Skeletal muscle tissue (tissue), 4 donors: Measurements from ENCODE around the gene TLCD3A. TPM values are rescaled to one million over a fixed set of nuclear protein-coding genes. Genes with fewer than 3 reads are reported as not detected.
"Not testable (repeated sequence)": the region's sequence is repeated elsewhere in the genome, so short reads cannot be mapped to it uniquely, and the experiment has no call there.

Experiments used
- H3K27ac ChIP-seq: one replicate; pipeline ENCODE4 v1.7.0; 2013; ENCODE audit warnings: mild to moderate bottlenecking, low read depth, low read length, inconsistent platforms
- H3K27me3 ChIP-seq, 3 donors: one replicate each; pipeline ENCODE4 v1.7.0; 2013; ENCODE audit warnings: low read length in 3 of 3; ENCODE audit not compliant: control insufficient read depth in 3 of 3, insufficient read depth in 3 of 3
- H3K36me3 ChIP-seq, 3 donors: one replicate each; pipeline ENCODE4 v1.7.0; 2013; ENCODE audit warnings: low read length in 3 of 3; ENCODE audit not compliant: control insufficient read depth in 3 of 3, insufficient read depth in 3 of 3
- H3K4me1 ChIP-seq, 3 donors: one replicate each; pipeline ENCODE4 v1.7.0; 2013; ENCODE audit warnings: low read length in 3 of 3, mild to moderate bottlenecking in 3 of 3; ENCODE audit not compliant: control insufficient read depth in 3 of 3, insufficient read depth in 3 of 3
- H3K4me3 ChIP-seq, 3 donors: one replicate each; pipeline ENCODE4 v1.7.0; 2013; ENCODE audit warnings: low read length in 3 of 3
- H3K9ac ChIP-seq, 3 donors: one replicate each; pipeline ENCODE4 v1.7.0; 2013; ENCODE audit warnings: low read length in 3 of 3, mild to moderate bottlenecking in 3 of 3, moderate library complexity in 2 of 3, low read depth in 1 of 3
- H3K9me3 ChIP-seq, 3 donors: one replicate each; pipeline ENCODE4 v1.7.0; 2013; ENCODE audit warnings: low read length in 3 of 3; ENCODE audit not compliant: control insufficient read depth in 3 of 3
- total RNA-seq: library from RNA; depleted of rRNA; stranded (reverse); fragments of >200 nt; gene quantifications from one replicate; pipeline ENCODE4 v1.2.3, GENCODE V29; 2014
- donor health status: Osteomylitis.

TLCD3A gene
- total RNA-seq, 1 donor from 2014 or later = 14.6 TPM

DNA sequence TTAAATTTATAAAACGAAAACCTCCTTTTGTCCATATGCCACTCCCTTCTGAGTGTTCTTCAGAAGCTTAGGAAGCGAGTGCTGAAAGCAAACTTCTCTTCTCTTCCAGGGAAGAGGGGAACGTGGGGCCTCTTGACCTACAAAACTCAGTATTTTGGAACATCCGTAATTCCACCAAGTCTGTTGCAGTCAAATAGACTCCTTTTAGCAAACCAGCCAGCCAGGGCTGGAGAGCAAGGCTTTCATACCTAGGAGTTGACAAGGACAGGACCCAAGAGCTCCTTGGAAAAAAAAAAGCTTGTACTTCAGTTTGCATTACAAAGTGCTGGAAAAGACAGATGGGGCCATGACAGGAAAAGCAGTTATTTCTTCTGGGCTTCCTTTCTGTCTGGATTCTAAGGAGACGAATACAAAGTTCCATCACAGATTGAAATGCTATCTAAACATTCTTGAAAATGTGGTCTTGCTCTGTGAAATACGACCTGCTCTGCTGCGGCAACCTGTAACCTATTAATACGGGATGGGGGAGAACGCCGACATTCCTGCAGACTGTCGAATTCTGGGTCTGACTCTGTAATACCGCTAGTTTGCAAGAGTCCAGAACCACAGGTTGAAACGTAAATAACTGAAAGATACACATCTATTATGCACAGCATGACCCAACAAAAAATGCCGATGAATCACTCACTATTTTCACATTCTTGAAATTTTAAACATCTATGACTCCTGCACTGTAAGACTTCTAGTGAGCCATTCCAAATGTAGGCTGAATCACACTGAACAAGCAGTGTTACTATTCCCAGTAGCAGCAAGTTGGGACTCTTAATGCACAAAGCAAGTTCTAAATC is 38.4 kb upstream of the TLCD3A start:
- Histone ChIP-seq H3K36me3 (peaks cover 27 to 49% (median 41%) of the 10 kb centered on the region in 3 donors), H3K27me3 (no peaks in the 10 kb centered on the region), H3K9me3 (no peaks in the 10 kb centered on the region), H3K9ac (no peak overlapping the region), H3K27ac (no peak overlapping the region), H3K4me1 (peaks cover 0 to 9% (median 4%) of the 10 kb centered on the region in 3 donors), H3K4me3 (no peak overlapping the region)

DNA sequence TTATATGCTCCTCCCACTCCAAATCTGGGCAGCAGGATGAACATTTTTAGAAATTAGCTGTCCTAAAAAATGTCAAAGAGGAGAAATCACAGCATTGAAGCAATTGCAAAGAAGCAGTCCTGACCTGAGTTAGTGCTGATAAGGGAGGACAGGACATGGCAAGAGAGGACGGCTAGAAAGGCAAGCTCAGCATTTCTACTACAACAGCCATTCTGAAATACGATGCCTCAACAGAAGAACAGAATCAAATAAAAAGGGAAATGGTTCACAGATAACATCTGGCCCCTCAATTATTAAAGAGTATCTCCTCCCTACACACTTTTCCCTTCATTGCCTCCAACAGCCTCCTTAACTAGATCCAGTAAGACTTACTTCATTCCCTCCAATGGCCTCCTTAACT is 36.0 kb upstream of the TLCD3A start:
- no peaks in the 10 kb centered on the region for H3K4me1 ChIP-seq
- H3K27me3 ChIP-seq = no peaks in the 10 kb centered on the region
- no peaks in the 10 kb centered on the region for H3K9me3 ChIP-seq
- H3K27ac ChIP-seq = no peak overlapping the region
- H3K4me3 ChIP-seq = no peak overlapping the region
- no peak overlapping the region for H3K9ac ChIP-seq
- peaks cover 20 to 43% (median 41%) of the 10 kb centered on the region in 3 donors for H3K36me3 ChIP-seq

DNA sequence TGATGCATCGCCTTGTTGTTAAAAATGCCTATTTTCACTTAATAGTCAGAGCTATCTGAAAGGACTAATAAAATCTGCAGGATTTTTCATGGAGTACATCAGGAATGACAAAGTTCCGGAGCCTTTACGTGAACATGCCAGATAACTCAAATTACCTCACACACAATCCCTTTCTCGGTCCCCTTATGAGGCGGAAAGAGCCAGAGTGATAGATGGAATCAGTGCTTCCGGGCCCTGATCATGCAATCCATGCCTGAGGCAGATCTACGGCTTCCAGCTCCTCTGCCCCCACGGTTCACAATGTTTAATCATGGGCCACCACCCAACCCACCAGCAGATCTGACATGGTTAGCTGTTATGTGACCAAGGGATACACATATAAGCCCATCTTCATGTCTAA is 34.7 kb upstream of the TLCD3A start:
- H3K9ac ChIP-seq = no peak overlapping the region
- no peaks in the 10 kb centered on the region for H3K27me3 ChIP-seq
- H3K9me3 ChIP-seq = no peaks in the 10 kb centered on the region
- no peak overlapping the region for H3K4me3 ChIP-seq
- peaks cover 20 to 37% (median 36%) of the 10 kb centered on the region in 3 donors for H3K36me3 ChIP-seq
- no peaks in the 10 kb centered on the region for H3K4me1 ChIP-seq
- H3K27ac ChIP-seq = no peak overlapping the region

DNA sequence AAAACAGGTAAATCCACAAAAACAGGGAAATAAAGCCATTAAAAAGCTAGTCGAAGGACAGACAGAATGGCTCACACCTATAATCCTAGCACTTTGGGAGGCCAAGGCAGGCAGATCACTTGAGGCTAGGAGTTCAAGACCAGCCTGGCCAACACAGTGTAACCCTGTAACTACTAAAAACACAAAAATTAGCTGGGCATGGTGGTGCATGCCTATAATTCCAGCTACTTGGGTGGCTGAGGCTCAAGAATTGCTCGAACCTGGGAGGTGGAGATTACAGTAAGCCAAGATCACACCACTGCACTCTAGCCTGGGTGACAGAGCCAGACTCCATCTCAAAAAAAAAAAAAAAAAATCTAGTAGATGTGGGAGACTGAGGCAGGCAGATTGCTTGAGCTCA is 34.3 kb upstream of the TLCD3A start:
- peaks cover 20 to 37% (median 34%) of the 10 kb centered on the region in 3 donors for H3K36me3 ChIP-seq
- not testable (repeated sequence) for H3K4me1 ChIP-seq, H3K27me3 ChIP-seq, H3K4me3 ChIP-seq, H3K9ac ChIP-seq, H3K9me3 ChIP-seq, H3K27ac ChIP-seq

DNA sequence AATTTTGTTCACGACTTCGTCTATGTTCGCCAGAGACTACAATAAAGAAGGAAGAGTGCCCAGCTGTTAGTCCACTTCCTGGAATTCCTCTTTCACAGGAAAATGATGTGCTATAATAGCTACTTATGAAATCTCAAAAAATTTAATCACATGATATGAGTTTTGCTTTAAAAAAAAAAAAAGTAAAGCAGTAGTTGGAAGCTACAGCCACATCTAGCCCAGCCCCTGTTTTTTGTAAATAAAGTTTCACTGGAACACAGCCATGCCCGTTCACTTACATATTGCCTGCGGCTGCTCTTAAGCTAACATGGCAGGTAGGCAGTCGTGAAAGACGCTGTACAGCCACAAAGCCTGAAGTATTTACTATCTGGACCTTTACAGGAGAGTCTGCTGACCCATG is 33.1 kb upstream of the TLCD3A start:
- no peaks in the 10 kb centered on the region for H3K9me3 ChIP-seq
- no peak overlapping the region for H3K9ac ChIP-seq
- no peak overlapping the region for H3K27ac ChIP-seq
- H3K27me3 ChIP-seq = no peaks in the 10 kb centered on the region
- H3K4me1 ChIP-seq = no peaks in the 10 kb centered on the region
- peaks cover 20 to 33% (median 26%) of the 10 kb centered on the region in 3 donors for H3K36me3 ChIP-seq
- no peak overlapping the region for H3K4me3 ChIP-seq

DNA sequence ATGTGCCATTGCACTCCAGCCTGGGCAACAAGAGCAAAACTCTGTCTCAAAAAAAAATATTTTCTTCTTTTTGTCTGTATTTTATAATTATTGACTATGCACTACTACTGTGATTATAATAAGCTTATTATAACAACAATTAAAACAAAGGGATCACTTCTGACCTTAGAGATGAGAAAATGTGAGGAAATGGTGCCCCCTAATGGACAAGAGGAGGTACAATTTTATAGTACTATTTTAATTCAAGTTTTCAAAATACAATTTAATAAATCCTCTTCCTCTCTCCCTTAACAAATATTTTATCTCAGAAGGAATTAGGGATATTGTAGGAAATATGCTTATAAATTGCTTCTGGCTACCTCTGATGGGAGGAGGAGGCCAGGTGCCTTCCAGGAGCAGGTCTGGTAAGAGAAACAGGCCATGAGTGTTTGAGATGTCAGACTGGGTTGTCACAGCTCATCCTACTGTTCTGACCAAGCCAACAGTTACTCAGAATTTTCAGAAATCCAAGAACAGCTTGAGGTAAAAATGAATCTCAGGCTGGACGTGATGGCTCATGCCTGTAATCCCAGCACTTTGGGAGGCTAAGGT is 31.8 kb upstream of the TLCD3A start:
- H3K9ac ChIP-seq = no peak overlapping the region
- no peaks in the 10 kb centered on the region for H3K9me3 ChIP-seq
- no peaks in the 10 kb centered on the region for H3K27me3 ChIP-seq
- H3K4me3 ChIP-seq = no peak overlapping the region
- peaks cover 13 to 21% (median 18%) of the 10 kb centered on the region in 3 donors for H3K36me3 ChIP-seq
- H3K4me1 ChIP-seq = peaks cover under 1 to 6% (median 1%) of the 10 kb centered on the region in 3 donors
- no peak overlapping the region for H3K27ac ChIP-seq

DNA sequence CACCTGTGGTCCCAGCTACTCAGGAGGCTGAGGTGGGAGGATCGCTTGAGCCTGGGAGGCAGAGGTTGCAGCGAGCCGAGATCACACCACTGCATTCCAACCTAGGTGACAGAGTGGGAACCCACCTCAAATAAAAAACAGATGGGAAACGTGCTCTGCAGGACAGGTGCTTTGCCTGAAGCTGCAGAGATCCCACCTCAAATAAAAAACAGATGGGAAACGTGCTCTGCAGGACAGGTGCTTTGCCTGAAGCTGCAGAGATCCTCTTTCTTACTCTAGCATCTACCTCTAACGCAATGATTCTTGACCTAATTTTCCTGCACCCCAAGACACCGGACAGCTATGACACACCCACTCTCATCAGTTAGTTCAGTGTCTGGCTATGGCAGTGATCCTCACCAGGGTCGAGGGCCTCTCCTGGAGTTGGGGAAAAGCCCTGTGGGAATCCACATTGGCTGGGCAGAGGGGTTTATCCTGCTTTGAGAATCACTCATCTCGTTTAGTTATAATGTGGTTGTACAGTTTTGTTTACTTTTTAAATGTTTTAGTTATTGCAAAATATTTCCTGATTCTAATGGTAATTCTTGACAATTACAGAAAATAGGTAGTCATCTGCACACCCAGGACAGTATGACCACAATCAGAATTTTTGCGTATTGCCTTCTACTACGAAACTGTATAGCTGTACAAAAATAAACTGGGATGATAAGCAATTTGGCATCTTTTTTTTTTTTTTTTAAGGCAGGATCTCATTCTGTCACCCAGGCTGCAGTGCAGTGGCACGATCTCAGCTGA is 29.1 kb upstream of the TLCD3A start:
- Histone ChIP-seq H3K4me1 (peaks cover 4 to 9% (median 9%) of the 10 kb centered on the region in 3 donors), H3K9ac (no peak overlapping the region), H3K36me3 (peaks cover under 1 to 13% (median 5%) of the 10 kb centered on the region in 3 donors), H3K4me3 (no peak overlapping the region), H3K27ac (no peak overlapping the region), H3K27me3 (no peaks in the 10 kb centered on the region), H3K9me3 (no peaks in the 10 kb centered on the region)

DNA sequence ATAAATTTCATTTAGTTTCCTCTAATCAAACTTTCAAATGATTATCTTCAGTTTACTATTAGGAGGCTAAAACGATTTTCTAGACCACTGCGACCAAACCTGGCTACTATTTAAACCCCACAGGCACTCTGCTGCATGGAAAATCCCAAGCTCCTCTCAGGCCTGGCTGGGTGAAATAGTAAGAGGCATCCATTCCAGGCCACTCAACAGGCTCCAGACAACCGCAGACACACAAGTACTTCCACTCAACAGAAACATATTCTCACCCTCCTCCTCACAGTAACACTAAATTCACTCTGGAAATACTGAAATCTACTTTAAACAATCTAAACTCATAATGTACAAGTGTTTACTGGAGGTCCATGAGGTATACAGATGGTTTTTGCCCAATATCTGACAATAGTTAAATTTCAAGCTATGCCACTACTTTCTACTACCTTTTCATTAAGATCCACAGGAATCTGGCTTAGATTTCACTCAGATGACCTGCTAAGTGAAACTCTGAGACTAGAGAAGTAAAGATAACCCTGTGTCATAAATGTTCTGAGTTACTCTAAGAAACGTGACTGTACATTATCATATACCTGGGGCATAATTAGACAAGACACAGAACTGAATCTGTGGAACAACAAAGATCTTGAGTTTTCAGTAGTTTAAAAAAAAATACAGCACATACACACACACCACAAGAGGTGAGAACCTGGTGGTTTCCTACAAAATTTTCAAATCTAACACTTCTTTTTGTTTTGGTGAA is 28.1 kb upstream of the TLCD3A start:
- Histone ChIP-seq H3K27me3 (no peaks in the 10 kb centered on the region), H3K27ac (no peak overlapping the region), H3K9ac (peak overlapping the region in 1 of 3 donors; percentile 12), H3K36me3 (peaks cover 10 to 19% (median 12%) of the 10 kb centered on the region in 3 donors), H3K4me3 (no peak overlapping the region), H3K4me1 (peaks cover 4 to 9% (median 9%) of the 10 kb centered on the region in 3 donors), H3K9me3 (no peaks in the 10 kb centered on the region)

DNA sequence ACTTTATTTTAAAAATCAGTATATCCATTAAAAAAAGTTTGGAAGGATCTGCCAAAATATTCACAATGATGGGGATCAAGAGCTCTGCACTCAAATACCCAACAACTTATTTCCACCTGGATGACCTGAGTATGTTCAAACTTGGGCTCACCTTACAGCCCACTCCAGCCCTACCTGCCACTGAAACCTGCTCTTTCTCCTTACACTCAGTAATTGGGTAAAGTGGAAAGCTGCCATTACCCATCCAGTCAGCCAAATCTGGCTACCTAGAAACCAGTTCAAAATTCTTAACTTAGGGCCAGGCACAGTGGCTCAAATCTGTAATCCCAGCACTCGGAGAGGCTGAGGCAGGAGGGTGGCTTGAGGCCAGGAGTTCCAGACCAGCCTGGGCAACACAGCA is 27.4 kb upstream of the TLCD3A start:
- H3K9ac ChIP-seq = no peak overlapping the region
- no peaks in the 10 kb centered on the region for H3K27me3 ChIP-seq
- H3K9me3 ChIP-seq = no peaks in the 10 kb centered on the region
- no peak overlapping the region for H3K27ac ChIP-seq
- no peak overlapping the region for H3K4me3 ChIP-seq
- H3K4me1 ChIP-seq = peaks cover 4 to 9% (median 9%) of the 10 kb centered on the region in 3 donors
- H3K36me3 ChIP-seq = peaks cover 13 to 26% (median 19%) of the 10 kb centered on the region in 3 donors
